ENCODE measurements around the gene ADAMTSL4. TPM values are rescaled to one million over a fixed set of nuclear protein-coding genes. Genes with fewer than 3 reads are reported as not detected.

The ADAMTSL4 gene
- total and polyA plus RNA-seq, 2 of the 8 experiments (the other 6 are each of a cell fraction or from before 2014, with no cell fraction given) = 4.2 to 5.4 TPM

DNA sequence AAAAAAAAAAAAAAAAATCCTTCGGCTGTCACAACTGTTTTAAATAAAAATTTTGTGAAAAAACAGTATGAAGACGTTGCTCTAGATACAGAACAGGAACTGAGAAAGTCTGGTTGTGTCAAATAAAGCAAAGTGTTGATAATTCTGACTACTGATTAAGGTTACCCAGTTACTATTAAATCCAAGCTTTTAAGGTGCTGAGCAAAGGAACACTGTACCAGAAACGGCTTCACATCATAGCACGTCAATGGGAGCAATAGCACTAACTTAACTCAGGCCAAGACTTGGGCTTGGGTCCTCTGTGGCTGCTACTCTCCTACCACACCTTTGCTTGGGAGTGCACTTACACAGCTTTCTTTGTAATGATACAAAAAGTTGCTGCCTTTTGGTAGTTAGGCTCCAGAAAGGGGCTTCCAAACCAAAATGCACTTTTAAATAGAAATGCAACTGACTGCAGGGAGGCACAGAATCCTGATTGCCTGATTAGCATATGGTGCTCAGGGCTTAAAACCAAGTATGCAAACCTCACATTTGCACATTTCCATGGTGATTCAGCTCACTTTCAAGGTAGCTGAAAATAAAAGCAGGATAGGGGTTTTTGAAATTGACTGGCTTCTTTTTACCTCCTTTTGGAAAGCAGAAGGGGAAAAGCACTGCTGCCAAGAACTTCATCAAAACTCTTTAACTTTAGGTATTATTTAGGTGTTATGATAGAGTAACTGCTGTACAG lies 23.9 kb downstream of the ADAMTSL4 start:
- Histone ChIP-seq H3K4me2 (ENCODE audit: insufficient read depth in 1 of 2, low read depth in 2 of 2, low read length in 2 of 2) (peak overlapping the region in 1 of 2 experiments; percentile 17; a peak in 2 of 4 replicates), H3K18ac (ENCODE audit: extremely low read depth, low read length) (no peak overlapping the region), H4K20me1 (replicated peaks in 1 of 2; ENCODE audit: control insufficient read depth in 1 of 2, insufficient read depth in 2 of 2, low read length in 2 of 2) (peaks cover 23 to 29% of the 10 kb centered on the region in 2 experiments), H2BK20ac (ENCODE audit: low read length) (no peak overlapping the region), H3K9me3 (ENCODE audit: insufficient read depth in 2 of 2, low read depth in 1 of 2, low read length in 1 of 2) (no peaks in the 10 kb centered on the region), H3K9ac (replicated peaks in 1 of 4; ENCODE audit: extremely low read depth in 1 of 4, low read depth in 3 of 4, low read length in 3 of 4) (peak overlapping the region in 2 of 4 experiments; percentile 21 to 43; a peak in 2 of 7 replicates), H3K4me1 (replicated peaks in 1 of 4; ENCODE audit: control insufficient read depth in 3 of 4, insufficient read depth in 4 of 4, low read length in 3 of 4) (peaks cover 14 to 31% (median 18%) of the 10 kb centered on the region in 4 experiments; a peak in 6 of 7 replicates), H4K8ac (ENCODE audit: extremely low read depth, insufficient read depth, low read length) (no peak overlapping the region), H3K4ac (replicated peaks; ENCODE audit: insufficient read length, low read depth, low read length) (no peak overlapping the region), H3K23ac (ENCODE audit: insufficient read length) (no peak overlapping the region), H3K27ac (ENCODE audit: low read depth, low read length) (no peak overlapping the region; the same call in 1 of the 2 replicates), H3K79me1 (ENCODE audit: low read depth, low read length) (peaks cover 2% of the 10 kb centered on the region), H2BK5ac (ENCODE audit: low read depth, low read length) (no peak overlapping the region), H2BK12ac (ENCODE audit: low read depth, low read length) (no peak overlapping the region), H3K56ac (replicated peaks; ENCODE audit: insufficient read length, low read depth, low read length) (no peak overlapping the region), H3K4me3 (ENCODE audit: extremely low read depth in 1 of 4, insufficient read depth in 2 of 4, low read depth in 3 of 4, low read length in 4 of 4) (peak overlapping the region in 2 of 4 experiments; percentile 8 to 12; a peak in 2 of 8 replicates), H2BK120ac (replicated peaks; ENCODE audit: low read depth, low read length) (no peak overlapping the region), H3K23me2 (ENCODE audit: low read depth, low read length) (peaks cover 7% of the 10 kb centered on the region; the same call in 1 of the 2 replicates), H3K36me3 (ENCODE audit: control insufficient read depth in 2 of 4, insufficient read depth in 4 of 4, low read length in 3 of 4) (peaks cover 25 to 64% (median 41%) of the 10 kb centered on the region in 4 experiments), H2AK5ac (ENCODE audit: low read depth, low read length) (no peak overlapping the region), H4K91ac (replicated peaks; ENCODE audit: insufficient read length, low read length) (no peak overlapping the region), H2BK15ac (ENCODE audit: low read length) (no peak overlapping the region), H3K14ac (ENCODE audit: insufficient read length) (no peak overlapping the region), H3K79me2 (ENCODE audit: control insufficient read depth in 1 of 2, insufficient read depth in 2 of 2, low read length in 2 of 2) (peaks cover 31 to 79% of the 10 kb centered on the region in 2 experiments), H2AFZ (ENCODE audit: low read length) (no peak overlapping the region), H3K27me3 (replicated peaks in 1 of 4; ENCODE audit: control insufficient read depth in 3 of 4, extremely low read depth in 1 of 4, insufficient read depth in 3 of 4, low read length in 3 of 4) (no peaks in the 10 kb centered on the region), H4K5ac (ENCODE audit: insufficient read length, low read depth, low read length) (peak overlapping the region; percentile 8)
- no peak for FAIRE-seq
- ChIA-PET POLR2A (ENCODE audit: partially characterized antibody) (interaction anchor here (0.7 to 43.7 kb wide), 9 partner anchors 9 to 407 kb away, joined by 3 to 1380 read pairs (median 4); partner anchors contain the start of genes ADAMTSL4 and ENSA), CTCF (ENCODE audit: partially characterized antibody) (interaction anchor here (0.8 to 4.2 kb wide), 5 partner anchors 9 to 19 kb away, joined by 3 to 34 read pairs (median 4); no protein-coding TSS in a partner anchor)
- WGBS, 2 experiments (ENCODE audit: extremely low coverage in 1 of 2, insufficient coverage in 1 of 2, insufficient read length in 1 of 2, insufficient replicate concordance in 2 of 2, low coverage in 1 of 2, low lambda C conversion rate in 2 of 2, missing lambda C conversion rate in 1 of 2) = 89% methylated on average over 4 of the region's 4 CpGs; no CpG with 5 or more reads in 1 of the 2 experiments
- no peak for DNase-seq (ENCODE audit: low read depth in 1 of 2, low spot score in 2 of 2)
- TF ChIP-seq, protein P1, sequence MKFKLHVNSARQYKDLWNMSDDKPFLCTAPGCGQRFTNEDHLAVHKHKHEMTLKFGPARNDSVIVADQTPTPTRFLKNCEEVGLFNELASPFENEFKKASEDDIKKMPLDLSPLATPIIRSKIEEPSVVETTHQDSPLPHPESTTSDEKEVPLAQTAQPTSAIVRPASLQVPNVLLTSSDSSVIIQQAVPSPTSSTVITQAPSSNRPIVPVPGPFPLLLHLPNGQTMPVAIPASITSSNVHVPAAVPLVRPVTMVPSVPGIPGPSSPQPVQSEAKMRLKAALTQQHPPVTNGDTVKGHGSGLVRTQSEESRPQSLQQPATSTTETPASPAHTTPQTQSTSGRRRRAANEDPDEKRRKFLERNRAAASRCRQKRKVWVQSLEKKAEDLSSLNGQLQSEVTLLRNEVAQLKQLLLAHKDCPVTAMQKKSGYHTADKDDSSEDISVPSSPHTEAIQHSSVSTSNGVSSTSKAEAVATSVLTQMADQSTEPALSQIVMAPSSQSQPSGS (IDR thresholded peaks at IDR 0.05; ENCODE audit: low read length) = no peak
